ENCODE data around the gene EIF4G3. TPM values are rescaled to one million over a fixed set of nuclear protein-coding genes. Genes with fewer than 3 reads are reported as not detected.

The EIF4G3 gene
- total RNA-seq, 4 donors from 2014 or later: 68.9 to 110 (median 104) TPM

DNA sequence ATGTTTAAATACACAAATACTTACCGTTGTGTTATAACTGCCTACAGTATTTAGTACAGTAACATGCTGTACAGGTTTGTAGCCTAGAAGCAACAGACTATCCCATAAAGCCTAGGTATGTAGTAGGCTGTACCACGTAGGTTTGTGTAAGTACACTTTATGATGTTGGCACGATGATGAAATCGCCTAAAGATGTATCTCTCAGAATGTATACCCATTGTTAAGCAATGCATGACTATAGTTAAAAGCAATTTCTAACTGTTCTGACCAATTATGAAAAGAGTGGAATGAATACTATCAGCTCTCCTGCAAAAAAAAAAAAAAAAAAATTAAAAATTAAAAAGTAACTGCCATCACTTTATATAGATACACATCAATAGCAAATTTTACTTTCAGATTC is 401.0 kb downstream of the EIF4G3 start:
- Histone ChIP-seq H3K4me1 (peaks cover 4 to 8% of the 10 kb centered on the region in 2 donors), H3K4me3 (replicated peaks in 1 of 3) (no peak overlapping the region), H3K27ac (no peak overlapping the region), H3K9me3 (no peaks in the 10 kb centered on the region), H3K36me3 (peaks cover 40 to 53% of the 10 kb centered on the region in 2 donors), H3K27me3 (no peaks in the 10 kb centered on the region)
- DNase-seq: no peak
- intact Hi-C loops (cut with DNase I): no loop called here
- 95% methylated on average over 4 of the region's 4 CpGs for WGBS, 2 donors
- TF ChIP-seq CTCF (IDR thresholded peaks at IDR 0.05): no peak
- TF ChIP-seq POLR2A (IDR thresholded peaks at IDR 0.05): no peak

- Histone ChIP-seq H3K9me3 (no peaks in the 10 kb centered on the region), H3K27ac (no peak overlapping the region), H3K36me3 (peaks cover 53 to 84% of the 10 kb centered on the region in 2 donors), H3K4me1 (no peaks in the 10 kb centered on the region), H3K4me3 (replicated peaks in 1 of 3) (no peak overlapping the region), H3K27me3 (no peaks in the 10 kb centered on the region)
- TF ChIP-seq POLR2A (IDR thresholded peaks at IDR 0.05): no peak
- no peak for TF ChIP-seq CTCF (IDR thresholded peaks at IDR 0.05)
- no peak for DNase-seq
- intact Hi-C loops (cut with DNase I): no loop called here
- 87 to 92% methylated on average over 3 of the region's 3 CpGs for WGBS, 2 donors
Observed at GRCh38 chr1:20771780-20772179, 404.9 kb downstream of the EIF4G3 start.

DNA sequence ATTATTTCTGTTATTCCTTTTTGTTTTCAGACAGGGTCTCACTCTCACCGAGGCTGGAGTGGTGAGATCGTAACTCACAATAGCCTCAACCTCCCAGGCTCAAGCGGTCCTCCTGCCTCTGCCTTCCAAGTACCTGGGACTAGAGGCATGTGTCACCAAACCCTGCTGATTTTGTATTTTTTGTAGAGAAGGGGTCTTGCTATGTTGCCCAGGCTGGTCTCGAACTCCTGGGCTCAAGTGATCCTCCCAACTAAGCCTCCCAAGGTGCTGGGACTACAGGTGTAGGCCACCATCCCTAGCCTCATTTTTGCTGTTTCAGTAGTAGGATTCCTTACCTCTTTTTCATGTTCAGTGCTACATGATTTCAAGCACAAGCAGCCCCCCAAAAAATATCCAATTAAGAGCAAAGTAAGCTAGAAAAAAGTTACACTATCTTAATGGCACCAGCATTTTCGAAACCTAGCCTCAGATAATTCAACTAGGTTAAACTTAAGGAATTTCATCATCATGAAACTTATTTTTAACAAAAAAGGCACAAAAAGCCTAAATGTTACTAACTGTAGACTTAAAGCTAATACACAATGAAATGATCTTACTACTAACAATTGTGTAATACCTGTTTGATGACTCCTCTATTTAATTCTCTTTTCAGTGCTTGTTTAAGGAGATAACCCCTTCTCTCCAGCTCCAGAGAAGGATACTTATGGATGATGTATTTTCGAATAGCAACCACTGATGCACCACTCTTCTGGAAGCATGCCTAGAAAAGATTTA is 406.2 kb downstream of the EIF4G3 start:
- DNase-seq: no peak
- H3K4me1 ChIP-seq: no peaks in the 10 kb centered on the region
- no peaks in the 10 kb centered on the region for H3K9me3 ChIP-seq
- no peak overlapping the region for H3K4me3 ChIP-seq (replicated peaks in 1 of 3)
- H3K36me3 ChIP-seq: peaks cover 49 to 90% of the 10 kb centered on the region in 2 donors
- H3K27ac ChIP-seq: no peak overlapping the region
- TF ChIP-seq POLR2A (IDR thresholded peaks at IDR 0.05): no peak
- TF ChIP-seq CTCF (IDR thresholded peaks at IDR 0.05): no peak
- intact Hi-C loops (cut with DNase I): no loop called here
- 97% methylated on average over 6 of the region's 6 CpGs for WGBS, 2 donors
- no peaks in the 10 kb centered on the region for H3K27me3 ChIP-seq

- Histone ChIP-seq H3K4me1 (no peaks in the 10 kb centered on the region), H3K27me3 (no peaks in the 10 kb centered on the region), H3K4me3 (replicated peaks in 1 of 3) (no peak overlapping the region), H3K9me3 (no peaks in the 10 kb centered on the region), H3K36me3 (peaks cover 57 to 91% of the 10 kb centered on the region in 2 donors), H3K27ac (no peak overlapping the region)
- intact Hi-C loops (cut with DNase I): no loop called here
- TF ChIP-seq CTCF (IDR thresholded peaks at IDR 0.05): no peak
- no peak for TF ChIP-seq POLR2A (IDR thresholded peaks at IDR 0.05)
- DNase-seq: no peak
Observed at GRCh38 chr1:20767271-20767670, 409.4 kb downstream of the EIF4G3 start.

DNA sequence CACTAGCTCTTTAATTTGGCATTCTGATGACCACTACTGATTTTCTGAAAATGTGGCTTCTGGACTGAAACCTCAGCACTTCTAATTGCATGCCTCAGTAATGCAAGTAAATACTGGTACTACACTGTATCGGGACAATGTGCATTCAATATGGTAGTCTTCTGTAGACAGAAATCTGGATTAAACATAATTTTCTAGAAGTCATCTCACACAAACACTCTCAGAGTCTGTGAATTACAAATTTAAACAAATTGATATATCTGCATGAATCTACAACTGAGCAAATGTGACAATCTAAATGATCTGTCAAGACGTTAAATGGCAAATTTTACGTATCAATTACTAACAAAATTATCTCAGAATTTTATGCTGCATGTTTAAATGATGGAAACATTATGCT is 413.3 kb downstream of the EIF4G3 start:
- WGBS, 2 donors: 94 to 95% methylated on average over 3 of the region's 3 CpGs
- H3K4me1 ChIP-seq: peaks cover 0 to 4% of the 10 kb centered on the region in 2 donors
- H3K9me3 ChIP-seq: no peaks in the 10 kb centered on the region
- intact Hi-C loops (cut with DNase I): no loop called here
- TF ChIP-seq CTCF (IDR thresholded peaks at IDR 0.05) (no peak), POLR2A (IDR thresholded peaks at IDR 0.05) (no peak)
- no peak overlapping the region for H3K4me3 ChIP-seq (replicated peaks in 1 of 3)
- no peaks in the 10 kb centered on the region for H3K27me3 ChIP-seq
- DNase-seq: no peak
- no peak overlapping the region for H3K27ac ChIP-seq
- H3K36me3 ChIP-seq: peaks cover 71 to 80% of the 10 kb centered on the region in 2 donors
